ENCODE measurements around the gene ASAH2.

GRCh38 chr10:50289196-50289595, 37.9 kb upstream of the ASAH2 start:
- TF ChIP-seq POLR2AphosphoS5 (IDR thresholded peaks at IDR 0.05; ENCODE audit: borderline replicate concordance, low read depth, low read length), result no peak
- TF ChIP-seq EZH2 (IDR thresholded peaks at IDR 0.05), result no peak

Measured in SK-N-MC (cell line).